ENCODE measurements around the gene CRK.

CRK gene

DNA sequence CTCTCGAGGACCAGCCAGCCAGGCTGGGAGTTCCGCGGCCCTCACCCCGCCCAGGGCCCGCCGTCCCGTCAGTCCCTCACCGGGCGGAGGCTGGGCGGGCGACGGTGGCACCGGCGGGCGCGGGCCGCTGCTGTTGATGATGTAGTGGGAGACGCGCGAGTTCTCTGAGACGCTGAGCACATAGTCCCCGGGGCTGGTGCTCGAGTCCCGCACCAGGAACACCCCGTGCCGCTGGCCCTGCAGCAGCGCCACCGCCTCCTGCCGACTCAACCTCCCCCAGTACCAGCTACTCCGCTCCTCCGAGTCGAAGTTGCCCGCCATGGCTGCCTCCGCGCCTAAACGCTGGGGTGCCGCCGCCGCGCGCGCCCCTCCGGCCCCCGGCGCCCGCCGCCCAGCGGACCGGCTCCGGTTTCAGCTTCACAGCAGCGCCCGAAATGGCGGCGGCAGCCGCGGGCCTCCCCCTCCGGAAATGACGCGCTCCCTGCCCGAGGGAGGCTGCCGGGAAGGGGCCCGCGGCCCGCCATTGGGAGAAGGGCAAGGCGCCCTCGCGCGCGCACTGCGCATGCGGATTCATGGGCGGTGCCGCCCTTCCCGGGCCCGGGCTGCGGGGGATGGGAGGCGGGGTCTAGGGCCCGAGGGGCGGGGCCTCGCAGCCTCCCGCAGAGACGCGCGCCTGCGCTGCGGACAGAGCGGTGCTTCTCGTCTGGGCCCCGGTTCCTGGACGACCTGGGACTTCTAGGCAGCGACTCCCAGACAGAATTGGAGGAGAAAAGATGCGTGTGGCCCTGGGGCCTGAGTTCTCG, at the start of gene CRK:
Gene CRK, minus strand, starts transcription at position 436 of the 803 bp plus-strand sequence. Its CDS starts 115 bp downstream, at position 321.
- peak; percentile 87 to 92 for DNase-seq

DNA sequence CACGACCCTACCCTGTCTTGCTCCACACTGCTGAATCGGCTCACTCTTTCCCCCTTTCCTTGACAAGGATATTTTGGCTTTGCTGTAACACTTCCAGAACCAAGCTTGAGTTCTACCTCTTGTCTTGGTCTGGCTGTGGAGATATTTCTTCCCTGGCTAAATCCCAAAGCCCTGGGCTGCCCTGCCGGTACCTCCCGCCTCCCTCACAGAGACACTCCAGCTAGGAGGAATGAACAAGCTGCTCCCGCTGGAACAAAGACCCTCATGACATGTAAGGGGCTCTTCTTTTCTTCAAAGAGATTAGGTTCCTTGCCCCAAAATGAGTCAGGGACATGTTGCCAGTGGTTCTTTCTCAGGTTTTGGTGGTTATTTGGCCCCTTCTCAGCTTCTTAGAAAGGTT, 49.6 kb upstream of the CRK start:
- no peak for DNase-seq

DNA sequence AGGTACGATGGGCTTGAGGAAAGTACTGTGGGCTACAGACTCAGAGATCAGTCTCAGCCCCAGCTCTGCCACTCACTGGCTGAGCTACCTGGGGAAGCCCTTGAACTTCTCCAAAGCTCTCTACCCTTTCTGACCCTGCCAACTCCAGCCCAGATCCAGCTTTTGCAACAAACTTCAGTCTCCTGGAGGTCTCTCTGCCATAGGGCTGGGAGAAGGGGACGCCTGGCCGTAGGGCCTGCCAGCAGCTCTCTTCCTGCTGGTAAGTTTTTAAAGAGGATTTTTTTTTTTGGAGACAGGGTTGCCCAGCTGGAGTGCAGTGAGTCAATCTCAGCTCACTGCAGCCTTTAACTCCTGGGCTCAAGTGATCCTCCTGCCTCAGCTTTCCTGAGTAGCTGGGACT, 48.8 kb upstream of the CRK start:
- DNase-seq = no peak

DNA sequence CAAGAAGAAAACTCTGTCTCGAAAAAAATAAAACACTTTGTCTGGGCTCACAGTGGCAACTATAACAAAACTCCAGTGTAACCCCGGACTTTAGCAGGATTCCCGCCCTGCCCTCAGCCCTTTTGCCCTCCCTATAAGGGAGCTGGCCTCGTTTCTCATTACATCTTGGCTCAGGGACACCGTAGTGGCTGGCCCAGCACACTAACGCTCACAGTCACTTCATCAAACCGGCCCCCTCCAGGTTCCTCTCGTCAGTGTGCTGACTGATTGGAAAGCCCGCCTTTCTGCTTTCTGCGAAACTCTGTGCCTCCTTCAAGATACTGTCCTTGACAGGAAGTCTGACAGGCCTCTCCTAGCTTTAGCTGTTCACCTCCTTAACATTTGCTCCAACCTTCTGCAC, 47.7 kb upstream of the CRK start:
- no peak for DNase-seq

GRCh38 chr17:1498869-1499268, 42.8 kb upstream of the CRK start:
- DNase-seq = no peak

DNA sequence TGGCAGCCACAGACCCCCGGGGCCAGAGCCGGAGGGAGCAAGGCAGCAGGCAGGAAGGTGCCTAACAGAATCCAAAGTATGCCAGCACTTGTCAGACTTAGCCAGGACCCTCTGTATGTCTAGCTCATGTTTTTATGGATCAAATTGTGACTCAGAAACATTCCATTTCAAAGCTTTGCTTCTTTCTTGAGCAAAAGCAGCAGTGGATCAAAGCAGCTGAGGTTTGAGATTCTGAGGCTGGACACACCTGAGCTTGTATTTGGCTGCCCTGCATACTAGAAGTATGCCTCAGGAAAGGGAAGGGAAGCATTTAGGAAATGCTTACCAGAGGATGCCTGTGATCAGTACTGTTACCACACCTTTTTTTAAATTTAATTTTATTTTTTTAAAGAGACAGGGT, 42.2 kb upstream of the CRK start:
- no peak for DNase-seq

GRCh38 chr17:1497831-1498230, 41.8 kb upstream of the CRK start:
- no peak for DNase-seq

DNA sequence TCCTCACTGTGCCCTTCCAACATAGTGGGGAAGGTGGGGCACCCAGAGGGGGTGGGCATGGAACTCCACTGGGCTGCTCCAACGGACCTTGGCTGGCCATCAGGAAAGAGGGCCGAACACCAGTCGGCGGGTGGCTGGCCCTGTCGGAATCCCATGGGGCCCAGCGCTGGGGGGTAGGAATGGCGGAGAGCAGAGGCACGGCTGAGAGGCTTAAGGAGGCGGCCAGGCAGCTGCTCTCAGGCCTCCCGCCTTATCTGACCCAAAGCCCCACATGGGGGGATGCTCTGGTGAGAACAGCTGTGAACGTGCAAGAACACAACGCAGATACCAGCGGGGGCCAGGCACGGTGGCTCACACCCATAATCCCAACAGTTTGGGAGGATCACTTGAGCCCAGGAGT, 40.8 kb upstream of the CRK start:
- no peak for DNase-seq

DNA sequence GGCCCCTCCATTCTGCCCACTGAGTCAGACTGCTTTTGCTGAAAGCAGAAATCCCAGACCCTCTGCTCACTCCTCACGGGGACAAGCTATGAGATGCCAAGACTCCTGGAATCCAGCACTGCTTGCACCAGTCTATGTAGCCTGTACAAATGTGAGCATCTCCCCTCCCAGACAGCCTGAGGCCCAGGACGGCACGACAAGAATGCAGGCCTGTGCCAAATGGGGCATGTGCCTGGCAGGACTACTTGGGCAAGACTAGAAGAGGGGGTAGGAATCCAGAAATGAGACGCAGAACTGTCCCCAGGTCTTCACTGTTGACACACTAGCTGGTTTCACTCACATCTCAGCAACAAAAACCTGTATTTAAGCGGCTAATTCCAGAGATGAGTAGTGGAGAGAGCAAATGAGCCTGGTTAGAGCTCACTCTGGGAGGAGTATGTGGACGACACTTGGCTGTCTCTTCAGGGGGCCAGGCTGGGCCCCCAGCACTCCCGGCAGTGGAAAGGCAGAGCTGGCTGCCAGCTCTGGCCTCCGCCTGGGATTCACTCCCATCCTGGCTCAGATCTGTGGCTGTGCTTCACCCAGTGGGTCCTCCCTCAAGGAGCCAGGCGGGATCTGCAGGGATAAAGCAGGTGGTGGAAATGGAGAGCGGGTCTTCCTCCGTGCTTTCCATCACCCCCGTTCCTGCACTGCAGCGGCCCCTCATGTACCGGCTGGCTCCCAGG, 39.4 kb upstream of the CRK start:
- DNase-seq = no peak

DNA sequence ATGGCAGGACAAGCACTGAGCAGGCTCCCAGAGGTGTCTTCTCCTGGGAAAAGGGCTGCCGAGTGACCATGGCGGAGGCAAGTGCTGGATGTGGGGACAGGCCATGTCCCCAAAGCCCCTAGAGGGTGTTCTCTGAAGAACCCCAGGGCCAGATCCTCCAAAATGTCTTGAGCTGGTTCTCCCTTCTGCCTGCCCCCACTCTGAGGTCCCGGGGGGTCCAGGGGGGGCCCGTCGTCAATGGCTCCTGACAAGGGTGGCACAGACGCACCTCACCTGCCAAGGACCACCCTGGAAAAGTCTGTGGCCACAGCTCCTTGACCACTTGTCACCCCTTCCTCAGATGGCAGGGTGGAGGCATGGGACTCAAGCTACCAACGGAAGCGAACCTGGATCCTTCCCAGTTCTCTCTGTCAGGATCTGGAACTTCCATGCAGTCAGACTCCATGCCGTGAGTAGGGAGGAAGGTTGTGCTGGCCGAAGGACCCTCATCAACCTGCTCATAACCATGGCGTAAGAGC, 38.8 kb upstream of the CRK start:
- DNase-seq = no peak

GRCh38 chr17:1494203-1494602, 38.2 kb upstream of the CRK start:
- no peak for DNase-seq

DNA sequence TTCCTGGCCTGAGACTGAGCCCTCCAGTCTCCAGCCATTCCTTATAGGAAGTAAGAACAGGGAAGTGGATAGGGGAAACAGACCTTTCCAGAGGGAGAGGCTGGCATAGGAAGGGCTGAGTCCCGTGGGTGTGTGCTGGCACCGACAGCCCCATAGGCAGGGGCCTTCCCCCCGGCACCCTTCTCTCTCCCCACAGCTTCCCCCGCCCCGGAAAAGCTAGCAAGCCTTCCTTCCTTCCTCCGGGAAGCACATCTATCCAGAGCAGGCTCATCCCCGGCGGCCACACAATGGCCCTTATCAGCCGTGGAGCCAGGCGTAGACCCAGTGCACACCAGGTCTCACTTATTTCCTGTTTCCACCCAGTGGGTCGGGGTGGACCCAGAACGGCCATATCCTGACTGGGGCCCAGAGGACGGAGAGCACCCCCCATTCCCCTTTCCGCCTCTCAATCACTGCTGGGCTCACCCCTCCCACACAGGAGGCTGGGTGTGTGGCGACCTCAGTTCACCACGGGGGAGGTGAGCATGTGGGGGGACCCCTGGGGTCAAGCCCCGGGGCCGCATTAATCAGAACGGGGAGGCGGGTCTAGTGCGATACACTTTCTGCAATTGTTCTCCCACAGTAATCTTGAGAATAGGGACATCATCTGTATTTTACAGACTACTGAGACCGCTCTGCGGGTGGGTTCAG, 37.4 kb upstream of the CRK start:
- no peak for DNase-seq

DNA sequence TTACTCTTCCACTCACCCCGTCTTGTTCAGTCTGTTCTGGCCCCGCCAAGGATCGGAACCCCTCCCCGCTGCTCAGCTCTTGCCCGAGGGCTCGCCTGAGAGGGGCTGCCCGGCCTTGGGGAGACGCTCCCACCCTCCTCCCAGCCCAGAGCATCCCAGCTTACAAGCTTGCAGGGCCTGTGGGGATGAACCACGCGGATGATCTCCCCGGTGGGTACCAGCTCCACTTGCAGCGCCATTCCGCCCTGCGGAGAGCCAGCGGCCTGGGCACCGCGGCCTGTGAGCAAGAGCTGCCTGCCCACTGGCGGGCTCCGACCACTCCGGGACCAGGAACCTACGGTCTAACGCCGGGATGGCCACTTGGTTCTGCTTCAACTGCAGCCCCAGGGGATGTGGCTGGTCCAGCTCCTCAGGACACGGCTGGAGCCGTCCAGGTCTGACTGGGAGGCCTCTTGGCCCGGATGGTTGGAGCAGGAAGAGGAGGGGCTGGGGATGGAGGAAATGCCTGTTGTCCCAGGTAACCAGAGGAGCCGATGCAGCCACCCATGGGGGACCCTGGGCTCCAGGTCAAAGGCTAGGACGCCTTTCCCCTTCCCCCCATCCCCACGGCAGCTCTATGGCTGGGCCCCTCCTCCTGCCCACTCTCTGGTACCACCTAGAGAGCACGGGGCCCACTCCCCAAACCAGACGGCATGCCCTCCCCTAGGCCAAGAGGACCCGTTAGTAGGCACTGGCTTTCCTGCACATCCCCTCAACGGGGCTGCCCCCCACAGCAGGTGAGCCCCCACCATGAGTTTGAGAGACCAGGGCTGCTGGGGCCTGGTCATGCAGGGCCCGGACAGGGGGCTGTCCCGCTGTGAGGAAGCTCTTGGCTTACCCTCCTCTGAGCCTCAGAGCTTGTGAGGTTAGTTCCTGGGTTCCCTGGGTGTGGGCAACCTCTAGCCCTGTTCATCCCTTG, 36.5 kb upstream of the CRK start, which contains the start of gene MYO1C:
Gene MYO1C, minus strand, starts transcription at position 438 of the 958 bp plus-strand sequence. Its CDS starts 199 bp downstream, at position 239.
- DNase-seq = no peak

DNA sequence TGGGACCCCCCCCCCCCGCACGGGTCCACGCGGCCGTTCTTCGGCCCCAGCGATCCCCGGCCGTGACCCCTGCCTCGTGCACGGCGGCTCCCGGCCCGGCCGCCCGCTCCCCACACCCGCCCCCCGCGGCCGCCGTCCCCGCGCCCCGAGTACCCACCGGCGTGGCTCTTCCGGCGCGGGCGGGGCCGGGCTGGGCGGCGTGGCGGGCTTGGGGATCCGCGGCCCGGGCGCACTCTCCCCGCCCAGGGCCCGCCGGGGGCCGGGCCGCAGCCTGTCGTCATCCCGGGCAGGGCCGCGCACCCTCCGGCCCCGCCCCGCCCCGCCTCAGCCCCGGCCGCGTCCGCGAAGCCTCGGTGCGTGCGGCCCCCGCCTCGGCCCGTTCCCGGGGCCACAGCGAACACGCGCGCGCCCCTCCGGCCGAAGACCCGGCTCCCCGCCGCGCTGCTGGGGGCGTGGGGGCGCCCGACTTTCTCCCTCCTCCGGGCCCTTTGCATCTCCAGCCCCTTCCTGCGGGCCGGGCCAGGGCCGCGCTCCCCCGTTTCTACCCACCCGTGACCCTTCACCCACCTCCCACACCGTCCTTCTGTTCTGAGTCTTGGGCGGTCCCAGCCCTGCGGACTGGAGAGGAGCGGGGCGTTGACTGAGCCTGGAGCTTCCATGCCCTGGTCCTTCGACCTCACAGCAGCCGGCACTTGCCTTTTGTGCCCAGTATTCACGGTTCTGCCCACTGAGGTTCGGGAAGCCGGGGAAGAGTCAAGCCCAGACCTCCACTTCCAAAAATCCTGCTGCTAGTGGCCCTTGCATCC, 35.6 kb upstream of the CRK start:
- DNase-seq = no peak

DNA sequence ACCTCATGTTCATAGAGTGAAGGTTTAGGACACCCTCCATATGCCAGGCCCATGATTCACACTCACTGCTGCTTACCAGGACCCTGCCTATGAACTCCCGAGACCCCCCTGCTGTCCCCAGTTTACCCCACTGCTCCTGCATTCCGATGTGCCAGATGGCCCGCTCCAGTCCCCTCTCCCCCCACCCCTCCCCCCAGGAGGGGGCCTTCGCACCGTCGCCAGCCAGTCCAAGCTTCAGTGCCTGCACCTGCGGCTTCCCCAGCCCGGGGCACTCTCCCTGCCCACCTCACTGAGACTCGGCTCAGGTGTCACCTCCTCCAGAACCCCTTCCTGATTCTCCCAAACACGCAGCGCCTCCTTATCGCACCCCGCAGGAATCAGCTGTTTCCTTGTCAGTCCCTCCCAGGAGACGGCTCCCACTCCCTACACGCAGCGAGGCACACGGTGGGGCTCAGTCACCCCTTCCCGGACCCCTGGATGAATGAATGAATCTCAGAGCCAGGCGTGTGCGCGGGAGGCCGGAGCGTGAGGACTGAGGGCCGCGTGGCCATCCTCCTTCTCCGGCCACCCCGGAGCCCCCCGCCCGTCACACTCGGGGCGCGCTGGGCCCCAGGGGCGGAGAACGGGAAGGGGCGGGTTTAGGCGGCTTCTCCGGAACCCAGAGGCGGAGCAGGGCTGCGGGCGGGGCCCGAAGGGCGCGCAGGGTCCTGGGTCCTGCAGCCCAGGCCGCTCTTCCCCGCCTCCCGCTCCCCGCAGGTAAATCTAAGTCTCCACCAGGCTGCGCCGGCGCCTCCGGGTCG, 34.8 kb upstream of the CRK start:
- DNase-seq = peak in 1 of 2 experiments; percentile 53

DNA sequence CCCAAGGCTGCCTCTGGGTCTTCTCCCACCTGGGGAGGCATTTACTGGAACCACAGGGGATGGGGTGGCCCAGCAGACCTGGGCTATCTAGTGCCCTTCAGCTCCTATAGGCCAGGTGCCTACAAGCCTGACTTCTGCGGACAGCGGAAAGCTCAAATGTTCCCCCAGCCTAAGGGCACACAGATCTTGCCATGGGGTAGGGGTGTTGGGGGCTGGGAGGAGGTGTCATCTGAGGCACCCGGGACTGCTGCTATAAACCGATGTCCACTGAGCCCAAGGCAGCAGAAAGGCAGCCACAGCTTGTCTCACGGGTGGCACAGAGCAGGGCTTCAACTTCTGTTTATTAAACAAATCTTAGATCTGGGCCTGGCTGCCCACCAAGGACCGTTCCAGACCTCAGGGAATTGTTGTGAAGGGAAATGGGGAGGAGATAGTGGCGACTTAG, 32.8 kb upstream of the CRK start:
- DNase-seq = no peak

GRCh38 chr17:1487939-1488825, 32.1 kb upstream of the CRK start:
- peak in 1 of 2 experiments; percentile 24 for DNase-seq

DNA sequence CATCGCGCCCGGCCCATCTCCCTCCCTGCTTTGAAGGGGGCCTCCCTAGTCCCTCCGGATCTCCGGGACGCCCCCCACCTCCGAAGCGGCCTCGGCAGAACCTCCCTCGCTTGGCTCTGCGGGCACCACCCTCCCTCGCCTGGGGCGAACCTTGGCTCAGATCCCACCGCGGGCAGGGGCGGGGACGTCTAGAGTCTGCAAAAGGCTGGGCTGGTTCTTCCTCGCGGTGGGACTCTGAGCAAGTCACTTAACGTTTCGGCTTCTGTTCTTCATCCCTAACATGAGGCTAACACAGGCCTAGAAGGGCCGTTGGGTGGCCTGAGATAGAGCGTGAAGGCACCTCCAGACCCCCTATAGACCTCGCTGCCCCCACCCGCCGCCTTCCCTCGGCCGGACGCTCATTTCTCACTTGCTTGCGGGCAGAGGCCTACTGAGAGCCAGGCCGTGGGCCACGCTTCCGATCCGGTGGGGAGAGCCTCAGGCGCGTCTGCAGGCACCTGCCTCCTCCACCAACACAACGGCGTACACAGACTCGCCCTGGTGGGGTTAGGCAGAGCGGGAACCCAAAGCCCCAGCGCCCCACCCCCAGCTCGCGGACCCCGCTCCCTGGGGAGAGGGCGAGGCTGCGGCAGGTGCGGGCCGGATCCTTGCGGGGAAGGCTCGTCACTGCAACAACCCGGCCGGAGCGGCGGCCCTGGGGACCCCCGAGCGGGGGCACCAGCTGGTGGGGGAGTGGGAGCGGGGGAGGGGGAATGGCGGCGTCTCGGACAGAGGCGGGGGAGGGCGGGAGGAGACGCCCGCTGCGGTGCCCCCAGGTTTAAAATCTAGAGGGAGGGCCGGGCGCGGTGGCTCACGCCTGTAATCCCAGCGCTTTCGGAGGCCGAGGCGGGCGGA, 31.0 kb upstream of the CRK start:
- peak in 1 of 2 experiments; percentile 28 for DNase-seq
